B cell (primary cell): ENCODE data around the gene PIP4K2C.

ENCODE experiments used
- EZH2 ChIP-seq: IDR thresholded peaks from 2 replicates; pipeline ENCODE4 v1.6.1; 2012; ENCODE audit warnings: borderline replicate concordance, low read depth, mild to moderate bottlenecking, moderate library complexity, low read length; ENCODE audit not compliant: insufficient read depth, poor library complexity, severe bottlenecking
- TF ChIP-seq, protein P1 (sequence below): fragments of 200-600 bp; IDR thresholded peaks from one replicate; pipeline ENCODE4 v1.8.0; 2022; ENCODE audit warnings: antibody characterized with exemption, mild to moderate bottlenecking

DNA sequence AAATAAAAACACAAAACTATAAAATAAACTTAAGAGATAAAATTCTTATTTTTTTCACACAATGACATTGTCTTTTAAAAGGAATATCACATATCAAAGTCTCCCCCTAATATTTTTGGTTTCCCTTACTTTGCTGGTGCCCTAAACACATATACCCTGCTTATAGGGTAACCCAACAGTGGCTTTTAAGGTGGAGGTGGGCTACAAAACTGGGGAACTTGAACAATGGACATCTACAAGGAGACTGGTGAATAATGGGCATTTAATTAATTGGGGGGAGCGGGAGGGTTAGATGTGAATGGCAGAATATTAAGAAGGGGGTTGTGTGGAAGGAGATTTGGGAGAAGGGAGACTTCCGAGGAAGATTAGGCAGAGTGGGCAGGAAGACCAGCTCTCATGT is 32.4 kb downstream of the PIP4K2C start:
- TF ChIP-seq, protein P1, sequence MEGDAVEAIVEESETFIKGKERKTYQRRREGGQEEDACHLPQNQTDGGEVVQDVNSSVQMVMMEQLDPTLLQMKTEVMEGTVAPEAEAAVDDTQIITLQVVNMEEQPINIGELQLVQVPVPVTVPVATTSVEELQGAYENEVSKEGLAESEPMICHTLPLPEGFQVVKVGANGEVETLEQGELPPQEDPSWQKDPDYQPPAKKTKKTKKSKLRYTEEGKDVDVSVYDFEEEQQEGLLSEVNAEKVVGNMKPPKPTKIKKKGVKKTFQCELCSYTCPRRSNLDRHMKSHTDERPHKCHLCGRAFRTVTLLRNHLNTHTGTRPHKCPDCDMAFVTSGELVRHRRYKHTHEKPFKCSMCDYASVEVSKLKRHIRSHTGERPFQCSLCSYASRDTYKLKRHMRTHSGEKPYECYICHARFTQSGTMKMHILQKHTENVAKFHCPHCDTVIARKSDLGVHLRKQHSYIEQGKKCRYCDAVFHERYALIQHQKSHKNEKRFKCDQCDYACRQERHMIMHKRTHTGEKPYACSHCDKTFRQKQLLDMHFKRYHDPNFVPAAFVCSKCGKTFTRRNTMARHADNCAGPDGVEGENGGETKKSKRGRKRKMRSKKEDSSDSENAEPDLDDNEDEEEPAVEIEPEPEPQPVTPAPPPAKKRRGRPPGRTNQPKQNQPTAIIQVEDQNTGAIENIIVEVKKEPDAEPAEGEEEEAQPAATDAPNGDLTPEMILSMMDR, result no peak
- no peak for TF ChIP-seq EZH2
